GM13976 (cell line): ENCODE results near the gene ZNF699.

Experiments
- DNase-seq: peaks from one replicate; pipeline ENCODE4 v3.0.0; 2012; ENCODE audit warnings: low spot score
- CTCF ChIP-seq: IDR thresholded peaks from 2 replicates; pipeline ENCODE4 v1.5.1; 2012; ENCODE audit warnings: borderline replicate concordance, mild to moderate bottlenecking; ENCODE audit not compliant: insufficient read depth; ENCODE audit errors: extremely low read depth, missing control alignments, control extremely low read depth
- in situ Hi-C: fragments of 300-500 bp; cut with MboI; formaldehyde crosslinking; loops from one replicate; pipeline ENCODE4 v1.12.0; 2022; ENCODE audit warnings: low sequenced_read_pairs, mixed read lengths, inconsistent platforms; ENCODE audit not compliant: unreplicated experiment

ZNF699 gene

GRCh38 chr19:9321338-9321737 is 11.7 kb upstream of the ZNF699 start:
- no peak for DNase-seq
- TF ChIP-seq CTCF = no peak
- in situ Hi-C loops = no loop called here

GRCh38 chr19:9313756-9314155 is 4.1 kb upstream of the ZNF699 start:
- in situ Hi-C loops = no loop called here
- no peak for TF ChIP-seq CTCF
- DNase-seq = no peak

GRCh38 chr19:9309974-9310446 is 372 bp upstream of the ZNF699 start:
- peak; percentile 77 for DNase-seq
- no peak for TF ChIP-seq CTCF
- in situ Hi-C loops = loop anchor here (10.0 kb wide), 1 partner anchor 485 kb away; no protein-coding TSS in a partner anchor

- in situ Hi-C loops = loop anchor here (10.0 kb wide), 1 partner anchor 487 kb away; no protein-coding TSS in a partner anchor
- no peak for TF ChIP-seq CTCF
- DNase-seq = no peak
Measured at GRCh38 chr19:9308091-9308770, 1.4 kb downstream of the ZNF699 start.

- in situ Hi-C loops = loop anchor here (10.0 kb wide), 1 partner anchor 488 kb away; no protein-coding TSS in a partner anchor
- no peak for DNase-seq
- no peak for TF ChIP-seq CTCF
Measured at GRCh38 chr19:9306443-9306842, 3.2 kb downstream of the ZNF699 start.

- no peak for TF ChIP-seq CTCF
Measured at GRCh38 chr19:9296336-9296735, 13.3 kb downstream of the ZNF699 start.

More at GRCh38 chr19:9296336-9296735, 13.3 kb downstream of the ZNF699 start:
- in situ Hi-C loops = no loop called here
- no peak for DNase-seq
